Osteocyte (in vitro differentiated cells): ENCODE measurements around the gene TRAF3IP1. TPM values are rescaled to one million over a fixed set of nuclear protein-coding genes. Genes with fewer than 3 reads are reported as not detected.

Source experiments
- DNase-seq: peaks from one replicate; pipeline ENCODE4 v3.0.0; 2021; ENCODE audit warnings: mixed read lengths; ENCODE audit not compliant: unreplicated experiment; ENCODE audit errors: extremely low spot score
- H3K27ac Mint-ChIP-seq: one replicate; pipeline ENCODE4 v1.8.0; 2021; ENCODE audit warnings: mild to moderate bottlenecking, mixed read lengths; ENCODE audit not compliant: unreplicated experiment
- H3K27me3 Mint-ChIP-seq: one replicate; pipeline ENCODE4 v1.8.0; 2021; ENCODE audit warnings: mixed read lengths; ENCODE audit not compliant: unreplicated experiment
- H3K36me3 Mint-ChIP-seq: one replicate; pipeline ENCODE4 v1.8.0; 2021; ENCODE audit warnings: mixed read lengths; ENCODE audit not compliant: unreplicated experiment
- H3K4me1 Mint-ChIP-seq: one replicate; pipeline ENCODE4 v1.8.0; 2021; ENCODE audit warnings: mixed read lengths; ENCODE audit not compliant: unreplicated experiment
- H3K4me3 Mint-ChIP-seq: one replicate; pipeline ENCODE4 v1.8.0; 2021; ENCODE audit warnings: mild to moderate bottlenecking, moderate library complexity, mixed read lengths; ENCODE audit not compliant: unreplicated experiment
- H3K9me3 Mint-ChIP-seq: one replicate; pipeline ENCODE4 v1.8.0; 2021; ENCODE audit warnings: mixed read lengths; ENCODE audit not compliant: unreplicated experiment
- CTCF ChIP-seq: fragments of 200-600 bp; sonication (generic); IDR thresholded peaks from 2 replicates; pipeline ENCODE4 v1.5.0; 2021; ENCODE audit warnings: antibody characterized with exemption, mild to moderate bottlenecking, moderate library complexity
- total RNA-seq: library from RNA; stranded (reverse); gene quantifications from 2 replicates; pipeline ENCODE4 v1.2.1, GENCODE V29; 2021

Gene TRAF3IP1
- total RNA-seq, 1 donor from 2014 or later = 19.4 TPM

- peaks cover 19% of the 10 kb centered on the region for H3K4me1 Mint-ChIP-seq
- DNase-seq = no peak
- no peaks in the 10 kb centered on the region for H3K9me3 Mint-ChIP-seq
- no peaks in the 10 kb centered on the region for H3K27me3 Mint-ChIP-seq
- TF ChIP-seq CTCF = no peak
- no peak overlapping the region for H3K4me3 Mint-ChIP-seq
- peaks cover 46% of the 10 kb centered on the region for H3K36me3 Mint-ChIP-seq
- H3K27ac Mint-ChIP-seq = peak overlapping the region; percentile 45
Measured at GRCh38 chr2:238433941-238434845, 113.9 kb downstream of the TRAF3IP1 start.

GRCh38 chr2:238434846-238435751 lies 114.8 kb downstream of the TRAF3IP1 start:
- DNase-seq = no peak
- Mint-ChIP-seq H3K27ac (peak overlapping the region; percentile 45), H3K4me3 (no peak overlapping the region), H3K4me1 (peaks cover 19% of the 10 kb centered on the region), H3K36me3 (peaks cover 46% of the 10 kb centered on the region), H3K27me3 (no peaks in the 10 kb centered on the region), H3K9me3 (no peaks in the 10 kb centered on the region)
- TF ChIP-seq CTCF = no peak

- H3K4me1 Mint-ChIP-seq = peaks cover 21% of the 10 kb centered on the region
Measured at GRCh38 chr2:238435752-238436096, 115.4 kb downstream of the TRAF3IP1 start.

GRCh38 chr2:238438856-238439849 lies 118.8 kb downstream of the TRAF3IP1 start:
- Mint-ChIP-seq H3K4me1 (peaks cover 21% of the 10 kb centered on the region), H3K4me3 (no peak overlapping the region), H3K9me3 (no peaks in the 10 kb centered on the region), H3K27ac (peak overlapping the region; percentile 62), H3K36me3 (peaks cover 35% of the 10 kb centered on the region), H3K27me3 (no peaks in the 10 kb centered on the region)
- no peak for DNase-seq
- TF ChIP-seq CTCF = no peak

More at GRCh38 chr2:238435752-238436096, 115.4 kb downstream of the TRAF3IP1 start:
- H3K36me3 Mint-ChIP-seq = peaks cover 41% of the 10 kb centered on the region
- H3K27me3 Mint-ChIP-seq = no peaks in the 10 kb centered on the region
- H3K4me3 Mint-ChIP-seq = no peak overlapping the region
- DNase-seq = no peak
- no peak overlapping the region for H3K27ac Mint-ChIP-seq
- no peaks in the 10 kb centered on the region for H3K9me3 Mint-ChIP-seq
- no peak for TF ChIP-seq CTCF
